Measurements from ENCODE around the gene TKT. TPM values are rescaled to one million over a fixed set of nuclear protein-coding genes. Genes with fewer than 3 reads are reported as not detected.
A peak's percentile ranks its signal among the peaks of the same experiment; 100 is the strongest.
"Not testable (repeated sequence)": the region's sequence is repeated elsewhere in the genome, so short reads cannot be mapped to it uniquely, and the experiment has no call there.

TKT gene
- total RNA-seq, result 306 and 395 TPM in 2 replicates

GRCh38 chr3:53255775-53256703 is at the start of gene TKT:
Gene TKT, minus strand, starts transcription at chr3:53256022. Its CDS starts 80 bp downstream, at chr3:53255942.
- no peak for DNase-seq (ENCODE audit: extremely low read depth, low read depth, low spot score)

- no peak for DNase-seq (ENCODE audit: extremely low read depth, low read depth, low spot score)
These were observed 48.1 kb upstream of the TKT start for GRCh38 chr3:53303957-53304356.

- DNase-seq (ENCODE audit: extremely low read depth, low read depth, low spot score), result no peak
These were observed 47.7 kb upstream of the TKT start for GRCh38 chr3:53303549-53303948.

GRCh38 chr3:53300826-53301225 is 45.0 kb upstream of the TKT start:
- DNase-seq (ENCODE audit: extremely low read depth, low read depth, low spot score), result no peak

- peak; percentile 9 for DNase-seq (ENCODE audit: extremely low read depth, low read depth, low spot score)
These were observed 43.8 kb upstream of the TKT start for GRCh38 chr3:53299611-53300023.

- no peak for DNase-seq (ENCODE audit: extremely low read depth, low read depth, low spot score)
These were observed 39.6 kb upstream of the TKT start for GRCh38 chr3:53295410-53295809.

- no peak for DNase-seq (ENCODE audit: extremely low read depth, low read depth, low spot score)
These were observed 38.0 kb upstream of the TKT start for GRCh38 chr3:53293867-53294266.

- no peak for DNase-seq (ENCODE audit: extremely low read depth, low read depth, low spot score)
These were observed 32.4 kb upstream of the TKT start for GRCh38 chr3:53288214-53288613.

- no peak for DNase-seq (ENCODE audit: extremely low read depth, low read depth, low spot score)
These were observed 31.4 kb upstream of the TKT start for GRCh38 chr3:53287131-53287629.

GRCh38 chr3:53286727-53287126 is 30.9 kb upstream of the TKT start:
- DNase-seq (ENCODE audit: extremely low read depth, low read depth, low spot score), result no peak

GRCh38 chr3:53282581-53282980 is 26.8 kb upstream of the TKT start:
- no peak for DNase-seq (ENCODE audit: extremely low read depth, low read depth, low spot score)

GRCh38 chr3:53278667-53279066 is 22.8 kb upstream of the TKT start:
- no peak for DNase-seq (ENCODE audit: extremely low read depth, low read depth, low spot score)

- no peak for DNase-seq (ENCODE audit: extremely low read depth, low read depth, low spot score)
These were observed 19.2 kb upstream of the TKT start for GRCh38 chr3:53274938-53275605.

- DNase-seq (ENCODE audit: extremely low read depth, low read depth, low spot score), result no peak
These were observed 17.4 kb upstream of the TKT start for GRCh38 chr3:53273146-53273670.

- peak; percentile 81 for DNase-seq (ENCODE audit: extremely low read depth, low read depth, low spot score)
These were observed 14.4 kb upstream of the TKT start for GRCh38 chr3:53269888-53270880.

GRCh38 chr3:53269193-53269592 is 13.4 kb upstream of the TKT start:
- DNase-seq (ENCODE audit: extremely low read depth, low read depth, low spot score), result not testable (repeated sequence)

GRCh38 chr3:53267766-53268165 is 11.9 kb upstream of the TKT start:
- DNase-seq (ENCODE audit: extremely low read depth, low read depth, low spot score), result no peak

- DNase-seq (ENCODE audit: extremely low read depth, low read depth, low spot score), result no peak
These were observed 8.9 kb upstream of the TKT start for GRCh38 chr3:53264718-53265117.

GRCh38 chr3:53263907-53264306 is 8.1 kb upstream of the TKT start:
- DNase-seq (ENCODE audit: extremely low read depth, low read depth, low spot score), result no peak

GRCh38 chr3:53261712-53262111 is 5.9 kb upstream of the TKT start:
- no peak for DNase-seq (ENCODE audit: extremely low read depth, low read depth, low spot score)
